Activated CD4-positive, CD25-positive, alpha-beta regulatory T cell treated with anti-CD3 and anti-CD28 coated beads, Interleukin-2, amount 50 U/mL, for 24 hours (primary cell): ENCODE measurements around the gene TRPT1.

ENCODE experiments used
- ATAC-seq, 2 donors: fragments of 150-1000 bp; cut with Tn5 transposase; one replicate each; pipeline ENCODE4 v1.10.0; 2021; ENCODE audit warnings: mild to moderate bottlenecking in 1 of 2, moderate library complexity in 1 of 2

Gene TRPT1

DNA sequence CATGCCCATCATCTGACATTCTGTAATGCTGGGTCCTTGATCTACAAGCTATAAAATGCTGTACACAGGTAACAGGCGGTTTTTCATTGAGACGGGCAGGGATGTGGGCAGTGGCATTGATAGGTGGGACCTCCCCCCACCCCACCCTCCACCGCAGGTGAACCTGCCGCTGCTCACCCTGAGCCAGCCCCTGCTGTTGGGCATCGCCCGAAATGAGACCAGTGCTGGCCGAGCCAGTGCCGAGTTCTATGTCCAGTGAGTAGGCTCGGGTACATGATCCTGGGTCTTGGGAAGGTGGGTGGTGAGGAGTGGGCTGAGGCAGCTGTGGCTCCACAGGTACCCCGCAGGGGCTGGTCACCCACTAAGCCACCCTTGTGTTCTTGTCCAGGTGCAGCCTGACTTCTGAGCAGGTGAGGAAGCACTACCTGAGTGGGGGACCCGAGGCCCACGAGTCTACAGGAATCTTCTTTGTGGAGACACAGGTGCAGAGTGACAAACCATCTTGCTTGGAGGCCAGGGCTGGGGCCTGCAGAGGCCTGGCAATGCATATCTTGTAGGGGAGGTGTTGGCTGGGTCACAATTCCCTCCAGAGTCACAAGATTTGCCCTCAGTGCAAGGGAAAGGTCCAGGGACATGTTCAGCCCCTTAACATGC is 3.2 kb upstream of the TRPT1 start:
- ATAC-seq, result no peak

GRCh38 chr11:64227405-64227956 is 1.5 kb upstream of the TRPT1 start:
- ATAC-seq, result no peak

GRCh38 chr11:64226507-64227051 is 593 bp upstream of the TRPT1 start:
- ATAC-seq, result peak; percentile 34 to 41

GRCh38 chr11:64224891-64225607 is 937 bp downstream of the TRPT1 start:
- ATAC-seq, result no peak

DNA sequence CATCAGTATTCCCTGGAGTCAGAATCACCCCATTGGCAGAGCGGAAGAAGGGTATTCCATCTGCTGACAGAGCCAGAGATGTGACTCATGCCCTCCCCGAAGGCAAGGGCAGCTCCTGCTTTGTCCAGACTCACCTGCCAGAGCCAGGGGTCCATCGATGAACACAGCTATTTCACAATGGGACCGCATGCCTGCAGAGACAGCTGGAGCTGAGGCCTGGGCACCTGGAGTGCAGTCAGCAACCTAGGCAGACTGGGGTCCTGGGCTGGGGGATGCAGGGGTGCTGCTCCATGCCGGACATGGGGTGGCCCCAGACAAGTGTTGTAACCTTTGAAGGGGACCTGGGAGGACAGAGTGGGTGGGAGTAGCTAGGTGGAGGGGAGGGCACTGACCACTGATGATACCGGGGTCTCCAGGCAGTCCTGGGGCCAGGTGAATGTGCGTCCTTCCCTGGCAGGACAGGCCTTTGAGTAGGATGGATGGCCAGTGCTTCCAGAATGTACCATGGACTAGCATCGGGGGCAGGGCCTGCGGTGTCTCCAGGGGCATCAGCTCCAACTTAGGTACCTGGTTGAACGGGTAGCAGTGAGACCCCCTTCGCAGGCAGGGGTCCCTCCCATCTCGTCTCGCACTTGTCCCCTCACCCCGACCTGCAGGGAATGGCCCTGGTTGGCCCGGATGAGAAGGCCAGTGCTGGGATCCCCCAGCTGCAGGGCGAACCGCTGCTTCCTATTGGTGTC is 1.7 kb downstream of the TRPT1 start:
- no peak for ATAC-seq

GRCh38 chr11:64223001-64223651 is 2.9 kb downstream of the TRPT1 start:
- ATAC-seq, result no peak

DNA sequence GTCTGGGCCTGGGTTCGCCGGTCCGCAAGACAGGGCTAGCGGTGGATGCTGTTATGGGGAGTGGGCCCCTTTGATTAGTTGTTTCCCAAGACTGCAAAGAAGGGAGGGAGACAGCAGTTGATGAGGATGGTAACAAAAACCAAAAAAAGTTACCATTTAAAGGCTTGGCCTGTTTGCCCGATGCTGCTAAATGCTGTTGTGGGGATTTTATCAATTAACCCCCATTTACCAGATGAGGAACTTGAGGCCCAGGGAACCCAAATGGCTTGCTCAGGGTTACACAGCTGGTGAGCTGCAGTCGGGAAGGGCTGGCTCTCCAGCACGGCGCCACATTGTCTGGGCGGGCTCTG is 3.4 kb downstream of the TRPT1 start:
- no peak for ATAC-seq

- no peak for ATAC-seq
Measured at GRCh38 chr11:64220798-64221197, 5.2 kb downstream of the TRPT1 start.

GRCh38 chr11:64220271-64220670 is 5.7 kb downstream of the TRPT1 start:
- no peak for ATAC-seq

- no peak for ATAC-seq
Measured at GRCh38 chr11:64219755-64220154, 6.2 kb downstream of the TRPT1 start.

DNA sequence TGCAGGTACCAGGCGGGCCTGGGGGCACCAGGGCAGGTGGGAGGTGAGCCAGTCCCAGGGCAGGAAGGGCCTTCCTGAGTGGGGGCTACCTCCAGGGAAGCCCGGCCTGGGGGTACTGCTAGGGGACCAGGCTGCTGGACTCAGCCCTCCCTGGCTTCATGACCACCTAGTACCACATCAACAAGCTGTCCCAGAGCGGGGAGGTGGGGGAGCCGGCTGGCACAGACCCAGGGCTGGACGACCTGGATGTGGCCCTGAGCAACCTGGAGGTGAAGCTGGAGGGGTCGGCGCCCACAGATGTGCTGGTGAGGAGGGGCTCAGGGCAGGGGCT is 6.7 kb downstream of the TRPT1 start:
- ATAC-seq, result no peak

GRCh38 chr11:64218628-64219353 is 7.2 kb downstream of the TRPT1 start:
- no peak for ATAC-seq

- ATAC-seq, result no peak
Measured at GRCh38 chr11:64216879-64217278, 9.1 kb downstream of the TRPT1 start.

DNA sequence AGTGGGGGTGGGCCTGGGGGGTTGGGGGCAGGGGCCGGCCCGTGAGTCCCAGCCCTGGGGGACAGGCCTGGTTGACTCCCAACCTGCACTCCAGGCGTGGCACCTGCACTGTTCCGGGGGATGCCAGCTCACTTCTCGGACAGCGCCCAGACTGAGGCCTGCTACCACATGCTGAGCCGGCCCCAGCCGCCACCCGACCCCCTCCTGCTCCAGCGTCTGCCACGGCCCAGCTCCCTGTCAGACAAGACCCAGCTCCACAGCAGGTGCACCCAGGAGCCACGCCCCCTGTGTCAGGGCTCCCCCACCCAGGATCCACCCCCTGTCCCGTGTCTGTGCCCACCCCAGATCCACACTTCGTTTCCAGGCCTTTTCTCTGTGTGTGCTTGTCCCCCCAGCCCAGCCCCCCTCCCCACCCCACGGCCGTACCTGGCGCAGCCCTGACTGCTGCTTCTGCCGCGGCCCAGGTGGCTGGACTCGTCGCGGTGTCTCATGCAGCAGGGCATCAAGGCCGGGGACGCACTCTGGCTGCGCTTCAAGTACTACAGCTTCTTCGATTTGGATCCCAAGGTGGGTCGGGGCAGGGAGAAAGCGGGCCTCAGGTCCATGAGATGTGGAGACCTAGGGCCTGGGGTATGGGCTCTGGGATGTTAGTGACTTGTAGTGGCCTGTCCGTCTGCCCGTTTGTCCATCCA is 14.7 kb downstream of the TRPT1 start:
- ATAC-seq, result no peak

- no peak for ATAC-seq
Measured at GRCh38 chr11:64210301-64211020, 15.5 kb downstream of the TRPT1 start.

- ATAC-seq, result no peak
Measured at GRCh38 chr11:64209563-64209843, 16.5 kb downstream of the TRPT1 start.

- no peak for ATAC-seq
Measured at GRCh38 chr11:64208796-64209562, 17.0 kb downstream of the TRPT1 start.

GRCh38 chr11:64208086-64208795 is 17.7 kb downstream of the TRPT1 start:
- ATAC-seq, result no peak

DNA sequence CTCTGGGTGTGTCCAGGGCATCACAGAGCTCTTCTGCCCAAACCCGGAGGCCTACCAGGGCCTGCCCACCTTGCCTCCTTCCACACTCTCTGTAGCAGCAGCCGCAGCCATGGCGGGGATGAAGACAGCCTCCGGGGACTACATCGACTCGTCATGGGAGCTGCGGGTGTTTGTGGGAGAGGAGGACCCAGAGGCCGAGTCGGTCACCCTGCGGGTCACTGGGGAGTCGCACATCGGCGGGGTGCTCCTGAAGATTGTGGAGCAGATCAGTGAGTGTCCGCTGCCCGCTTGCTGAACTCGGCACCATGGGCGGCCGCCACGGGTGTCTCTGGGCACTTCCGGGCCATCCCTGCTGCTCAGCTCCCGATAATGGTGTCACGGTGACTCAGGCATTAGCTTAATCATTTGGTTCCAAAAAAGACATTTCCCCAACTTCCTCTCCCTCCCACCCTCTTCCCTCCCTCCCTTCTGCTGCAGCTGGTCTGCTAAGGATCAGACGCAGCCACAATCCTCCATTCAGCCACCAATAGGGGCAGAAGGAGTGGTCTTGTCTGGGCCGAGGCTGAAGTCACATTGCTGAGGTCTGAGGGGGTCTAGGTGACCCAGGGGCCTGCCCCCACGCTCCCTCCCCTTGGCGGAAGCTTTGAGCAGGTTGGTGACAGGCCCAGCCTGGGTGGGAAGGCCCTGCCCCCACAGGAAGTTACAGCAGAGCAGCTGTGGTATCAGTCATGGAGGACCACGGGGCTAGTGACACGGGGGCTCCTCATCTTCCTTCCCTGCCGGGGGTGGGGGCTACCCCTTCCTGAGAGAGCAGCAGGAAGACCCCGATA is 18.5 kb downstream of the TRPT1 start:
- peak; percentile 85 for ATAC-seq
